Psoas muscle (tissue), 8 donors: ENCODE data around the gene CDHR3. TPM values are rescaled to one million over a fixed set of nuclear protein-coding genes. Genes with fewer than 3 reads are reported as not detected.

ENCODE experiments used
- ATAC-seq, 4 donors: fragments of 200-7000 bp; cut with Tn5 transposase; one replicate each; pipeline ENCODE4 v1.9.1; 2020; ENCODE audit warnings: moderate library complexity in 3 of 4, mild to moderate bottlenecking in 2 of 4
- DNase-seq, 2 donors: peaks; one replicate each; pipeline ENCODE4 v3.0.0-alpha.2; 2020
- H3K27ac ChIP-seq: fragments of 200-600 bp; one replicate; pipeline ENCODE4 v1.8.0; 2022
- H3K27me3 ChIP-seq, 3 donors: fragments of 200-600 bp in 1 of 3; one replicate each; pipeline versions ENCODE4 v1.6.1 to v1.8.0; 2013 to 2022; ENCODE audit warnings: low read length in 2 of 3, mild to moderate bottlenecking in 2 of 3, moderate library complexity in 1 of 3; ENCODE audit not compliant: insufficient read depth in 3 of 3
- H3K36me3 ChIP-seq, 2 donors: fragments of 200-600 bp in 1 of 2; one replicate each; pipeline versions ENCODE4 v1.6.1 to v1.8.0; 2013 to 2022; ENCODE audit warnings: low read depth in 1 of 2, mild to moderate bottlenecking in 1 of 2, moderate library complexity in 1 of 2; ENCODE audit not compliant: insufficient read depth in 1 of 2
- H3K4me1 ChIP-seq: fragments of 200-600 bp; one replicate; pipeline ENCODE4 v1.8.0; 2022
- H3K4me3 ChIP-seq: fragments of 200-600 bp; one replicate; pipeline ENCODE4 v1.8.0; 2022; ENCODE audit warnings: mild to moderate bottlenecking
- H3K9me3 ChIP-seq: fragments of 200-600 bp; one replicate; pipeline ENCODE4 v1.8.0; 2022
- WGBS, 3 donors: extraction: QIAGEN DNeasy Blood & Tissue Kit; methylation state at CpG; one replicate each; pipeline versions ENCODE4 v1.1.6 to v1.1.7; 2013; 5-methylcytosine and 5-hydroxymethylcytosine counted together
- intact Hi-C, 2 donors: fragments of 100-400 bp; cut with DNase I; formaldehyde crosslinking; loops; one replicate each; pipeline versions ENCODE4 v1.11.0 to v1.14.2; 2022
- polyA plus RNA-seq, 3 donors: library from polyadenylated mRNA; stranded (reverse); fragments of 200-250 nt; gene quantifications; one replicate each; pipeline ENCODE4 v1.2.3, GENCODE V29; 2013
- total RNA-seq, 4 donors: library from RNA; stranded (reverse); fragmentation: NEBNext Ultra II Directional in 2 of 4; extraction: Animal tissue kit (Norgen Biotek cat#: 25700) in 2 of 4; gene quantifications; one replicate each; pipeline versions ENCODE4 v1.2.1 to v1.2.4, GENCODE V29; 2021 to 2023
- TF ChIP-seq, protein P1 (sequence below): fragments of 200-600 bp; IDR thresholded peaks from one replicate; pipeline ENCODE4 v1.8.0; 2022; ENCODE audit warnings: antibody characterized with exemption
- donor health status: healthy with polysubstance abuse.
- donor health status: DM: no; HTN: no; CAD: no; lungs with moderate emphysema.
- donor health status: Bipolar disorder and iron deficiency.
- donor health status: healthy.
- donor health status: DM: yes; HTN: yes; CAD: no.
- donor health status: DM: no; HTN: no; CAD: no.
- donor health status: DM: no; HTN: no; CAD: no.
- donor health status: DM: yes; HTN: yes; CAD: no.

CDHR3 gene
- total and polyA plus RNA-seq, 7 donors: 0.30 to 1.7 (median 0.44) TPM

DNA sequence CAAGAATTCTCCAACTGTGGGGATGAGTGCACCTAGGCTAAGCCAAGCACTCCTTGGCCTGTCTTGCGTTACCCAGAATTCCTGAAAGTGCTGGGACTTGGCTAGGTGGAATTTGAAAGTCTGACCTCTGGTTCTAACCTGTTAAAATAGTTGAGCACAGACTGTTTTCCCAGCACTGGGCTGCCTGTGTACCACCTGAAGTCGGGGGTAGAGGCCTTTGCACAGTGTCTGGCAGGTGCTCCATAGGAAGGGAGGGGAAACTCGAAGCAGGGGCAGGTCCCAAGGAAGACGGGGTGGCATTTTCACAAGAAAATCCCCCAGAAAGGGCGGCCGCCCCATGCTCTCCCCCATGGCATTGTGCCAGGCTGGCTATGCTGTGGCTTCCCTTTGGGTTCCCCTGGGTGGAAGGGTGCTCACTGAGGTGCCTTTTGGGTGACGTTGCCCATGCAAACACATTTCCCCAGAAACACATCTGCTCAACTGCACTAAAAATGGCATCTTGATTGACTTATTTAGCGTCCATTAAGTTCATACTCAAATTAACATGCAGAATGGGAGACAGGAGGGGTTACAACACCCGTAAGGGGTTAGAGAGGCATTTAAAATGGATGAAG lies 86.2 kb downstream of the CDHR3 start:
- 91 to 97% (median 93%) methylated on average over 9 of the region's 9 CpGs for WGBS, 3 donors
- TF ChIP-seq, protein P1, sequence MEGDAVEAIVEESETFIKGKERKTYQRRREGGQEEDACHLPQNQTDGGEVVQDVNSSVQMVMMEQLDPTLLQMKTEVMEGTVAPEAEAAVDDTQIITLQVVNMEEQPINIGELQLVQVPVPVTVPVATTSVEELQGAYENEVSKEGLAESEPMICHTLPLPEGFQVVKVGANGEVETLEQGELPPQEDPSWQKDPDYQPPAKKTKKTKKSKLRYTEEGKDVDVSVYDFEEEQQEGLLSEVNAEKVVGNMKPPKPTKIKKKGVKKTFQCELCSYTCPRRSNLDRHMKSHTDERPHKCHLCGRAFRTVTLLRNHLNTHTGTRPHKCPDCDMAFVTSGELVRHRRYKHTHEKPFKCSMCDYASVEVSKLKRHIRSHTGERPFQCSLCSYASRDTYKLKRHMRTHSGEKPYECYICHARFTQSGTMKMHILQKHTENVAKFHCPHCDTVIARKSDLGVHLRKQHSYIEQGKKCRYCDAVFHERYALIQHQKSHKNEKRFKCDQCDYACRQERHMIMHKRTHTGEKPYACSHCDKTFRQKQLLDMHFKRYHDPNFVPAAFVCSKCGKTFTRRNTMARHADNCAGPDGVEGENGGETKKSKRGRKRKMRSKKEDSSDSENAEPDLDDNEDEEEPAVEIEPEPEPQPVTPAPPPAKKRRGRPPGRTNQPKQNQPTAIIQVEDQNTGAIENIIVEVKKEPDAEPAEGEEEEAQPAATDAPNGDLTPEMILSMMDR: no peak
- no peak for ATAC-seq
- DNase-seq: no peak
- H3K27me3 ChIP-seq: no peaks in the 10 kb centered on the region
- H3K4me3 ChIP-seq: no peak overlapping the region
- intact Hi-C loops: no loop called here
- no peaks in the 10 kb centered on the region for H3K36me3 ChIP-seq
- H3K27ac ChIP-seq: no peak overlapping the region
- no peaks in the 10 kb centered on the region for H3K4me1 ChIP-seq
- H3K9me3 ChIP-seq: no peaks in the 10 kb centered on the region

DNA sequence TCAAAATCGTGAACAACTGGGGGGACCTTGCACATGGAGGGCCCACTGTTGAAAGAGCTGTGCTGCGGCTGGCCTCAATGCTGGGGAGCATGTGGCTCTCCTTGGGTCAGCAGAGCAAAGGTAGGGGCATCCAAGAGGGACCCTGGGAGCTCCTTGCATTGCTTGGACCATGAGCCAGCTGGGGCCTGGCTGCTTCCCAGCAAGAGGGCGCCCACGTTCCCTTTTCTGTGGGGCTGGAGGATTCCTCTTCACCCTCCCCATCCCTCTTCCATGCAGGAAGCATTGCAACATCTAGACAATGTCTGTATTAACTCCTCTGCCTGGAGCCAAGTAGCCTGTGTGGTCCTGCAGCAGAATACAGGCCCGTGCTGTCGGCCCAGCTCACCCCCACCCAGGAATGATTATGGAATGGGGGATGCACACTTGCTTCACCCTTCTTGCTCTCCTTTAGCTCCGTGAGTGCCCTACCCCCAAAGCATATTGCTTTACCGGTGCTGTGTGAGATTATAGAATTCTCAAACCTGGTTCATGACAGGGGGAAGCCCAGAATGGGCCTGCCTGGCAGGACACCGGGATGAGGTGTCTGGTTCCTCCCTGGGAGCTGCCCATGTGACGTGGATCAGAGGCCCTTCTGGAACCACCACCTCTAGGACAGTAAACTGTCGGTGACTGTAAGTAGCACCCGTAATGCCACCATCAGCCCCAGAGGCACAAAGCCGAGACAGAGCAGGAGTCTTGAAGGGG lies 87.1 kb downstream of the CDHR3 start:
- intact Hi-C loops: loop anchor here in 1 of 2 donors (10.0 kb wide), 1 partner anchor 415 kb away; no protein-coding TSS in a partner anchor

DNA sequence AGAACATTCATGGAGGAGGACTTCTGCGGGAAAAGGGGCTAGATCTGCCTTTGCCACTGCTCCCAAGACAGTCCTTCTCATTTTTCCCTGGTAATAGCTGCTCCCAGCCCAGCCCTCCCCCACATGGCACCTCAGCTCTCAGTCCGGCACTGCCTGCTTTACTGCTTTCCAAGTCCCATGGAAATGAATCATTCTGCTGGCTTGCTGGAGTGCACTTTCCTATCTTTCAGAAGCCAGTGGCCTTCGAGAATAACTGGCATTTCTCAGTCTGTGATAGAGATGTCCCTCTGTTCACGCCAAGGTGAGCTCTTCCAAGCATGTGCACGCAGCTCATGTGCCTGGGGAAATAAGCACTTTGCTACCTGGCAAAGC lies 87.7 kb downstream of the CDHR3 start:
- TF ChIP-seq, protein P1: no peak
- WGBS, 3 donors: 58 to 83% (median 71%) methylated on average over 5 of the region's 5 CpGs
- ATAC-seq: peak; percentile 51 to 81 (median 66)
- no peak for DNase-seq
- H3K27me3 ChIP-seq: no peaks in the 10 kb centered on the region
- no peak overlapping the region for H3K27ac ChIP-seq
- no peaks in the 10 kb centered on the region for H3K4me1 ChIP-seq
- intact Hi-C loops: loop anchor here in 1 of 2 donors (10.0 kb wide), 1 partner anchor 414 kb away; no protein-coding TSS in a partner anchor
- H3K36me3 ChIP-seq: no peaks in the 10 kb centered on the region
- H3K9me3 ChIP-seq: no peaks in the 10 kb centered on the region
- no peak overlapping the region for H3K4me3 ChIP-seq

More for the DNA sequence above, 87.1 kb downstream of the CDHR3 start:
- H3K27ac ChIP-seq: no peak overlapping the region
- TF ChIP-seq, protein P1: no peak
- ATAC-seq (peak in 3 of 4 donors; percentile 52 to 65 (median 56)), DNase-seq (no peak)
- 68 to 75% (median 70%) methylated on average over 13 of the region's 13 CpGs for WGBS, 3 donors
- no peaks in the 10 kb centered on the region for H3K27me3 ChIP-seq
- H3K4me1 ChIP-seq: no peaks in the 10 kb centered on the region
- H3K36me3 ChIP-seq: no peaks in the 10 kb centered on the region
- H3K9me3 ChIP-seq: no peaks in the 10 kb centered on the region
- H3K4me3 ChIP-seq: no peak overlapping the region

DNA sequence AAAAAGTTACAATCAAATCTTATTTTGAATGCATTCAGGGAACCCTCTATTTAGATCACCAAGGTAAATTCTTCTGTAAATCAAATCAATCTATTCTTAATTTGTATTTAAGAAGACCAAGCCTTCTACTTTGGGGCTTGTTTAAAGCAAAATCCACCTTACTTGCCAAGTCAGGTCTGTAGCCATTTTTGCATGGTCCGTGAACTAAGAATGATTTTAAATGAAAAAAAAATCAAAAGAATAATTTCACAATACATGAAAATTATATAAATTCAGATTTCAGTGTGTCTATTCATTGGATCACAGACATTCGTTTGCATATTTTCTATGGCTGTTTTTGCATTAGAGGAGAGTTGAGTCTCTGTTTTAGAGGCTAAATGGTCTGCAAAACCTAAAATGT lies 89.6 kb downstream of the CDHR3 start:
- TF ChIP-seq, protein P1: no peak
- intact Hi-C loops: loop anchor here in 1 of 2 donors (10.0 kb wide), 1 partner anchor 412 kb away; no protein-coding TSS in a partner anchor
- no peak overlapping the region for H3K4me3 ChIP-seq
- H3K9me3 ChIP-seq: no peaks in the 10 kb centered on the region
- no peak for DNase-seq
- no peak overlapping the region for H3K27ac ChIP-seq
- no peaks in the 10 kb centered on the region for H3K36me3 ChIP-seq
- no peak for ATAC-seq
- H3K4me1 ChIP-seq: no peaks in the 10 kb centered on the region
- 86 to 88% (median 87%) methylated on average over 2 of the region's 2 CpGs for WGBS, 3 donors
- H3K27me3 ChIP-seq: no peaks in the 10 kb centered on the region
